Medulla oblongata (tissue), 1 donor: ENCODE data around the gene TNS3.
A peak's percentile ranks its signal among the peaks of the same experiment; 100 is the strongest.
"Not testable (repeated sequence)": the region's sequence is repeated elsewhere in the genome, so short reads cannot be mapped to it uniquely, and the experiment has no call there.

ENCODE experiments used
- DNase-seq: peaks from one replicate; pipeline ENCODE4 v3.0.0-alpha.2; 2015; ENCODE audit errors: extremely low spot score

The TNS3 gene

GRCh38 chr7:47603514-47604255, 21.8 kb upstream of the TNS3 start:
- DNase-seq, result not testable (repeated sequence)

DNA sequence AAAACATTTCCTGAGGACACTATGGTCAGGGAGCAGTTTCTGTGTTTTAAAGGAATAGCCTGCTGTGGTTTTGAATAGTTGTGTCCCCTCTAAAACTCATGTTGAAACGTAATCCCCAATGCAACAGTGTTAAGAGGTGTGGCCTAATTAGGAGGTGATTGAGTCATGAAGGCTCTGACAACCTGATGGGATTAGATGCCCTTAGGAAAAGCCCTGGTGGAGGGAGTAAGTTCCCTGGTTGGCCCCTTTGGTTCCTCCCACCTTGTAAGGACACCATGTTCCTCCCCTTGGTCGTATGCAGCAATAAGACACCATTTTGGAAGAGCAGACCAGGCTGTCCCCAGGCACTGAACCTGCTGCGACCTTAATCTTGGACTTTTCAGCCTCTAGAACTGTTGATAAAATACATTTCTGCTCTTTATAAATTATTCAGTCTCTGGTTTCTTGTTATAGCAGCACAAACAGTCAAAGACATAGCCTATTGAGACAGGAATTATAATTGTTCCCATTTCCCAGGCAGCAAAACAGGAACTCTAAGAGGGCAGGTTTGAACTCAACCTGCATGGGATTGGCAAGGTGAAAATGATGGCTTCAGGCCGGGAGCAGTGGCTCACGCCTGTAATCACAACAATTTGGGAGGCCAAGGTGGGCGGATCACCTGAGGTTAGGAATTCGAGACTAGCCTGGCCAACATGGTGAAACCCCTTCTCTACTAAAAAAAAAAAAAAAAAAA, 20.5 kb upstream of the TNS3 start:
- DNase-seq, result no peak

DNA sequence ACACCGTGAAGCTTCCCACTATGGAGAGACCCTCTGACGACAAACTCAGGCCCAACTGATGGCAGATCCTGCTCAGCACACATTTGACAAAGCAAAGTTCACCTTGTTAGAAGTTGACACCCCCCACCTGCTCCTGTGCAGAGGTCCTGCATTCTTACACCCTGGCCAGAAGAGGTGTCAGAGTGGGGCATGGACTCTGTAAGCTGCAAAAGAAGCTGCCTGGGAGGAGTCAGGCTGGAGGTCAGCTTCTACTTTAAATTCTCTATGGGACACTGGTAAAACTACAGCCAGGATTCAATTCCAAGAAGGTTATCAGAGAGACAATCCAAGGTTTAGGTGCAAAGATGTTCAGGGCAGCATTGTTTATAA, 20.0 kb upstream of the TNS3 start:
- DNase-seq, result no peak

- DNase-seq, result no peak
These were observed 19.4 kb upstream of the TNS3 start for GRCh38 chr7:47601119-47601880.

- no peak for DNase-seq
These were observed 18.5 kb upstream of the TNS3 start for GRCh38 chr7:47600199-47601118.

DNA sequence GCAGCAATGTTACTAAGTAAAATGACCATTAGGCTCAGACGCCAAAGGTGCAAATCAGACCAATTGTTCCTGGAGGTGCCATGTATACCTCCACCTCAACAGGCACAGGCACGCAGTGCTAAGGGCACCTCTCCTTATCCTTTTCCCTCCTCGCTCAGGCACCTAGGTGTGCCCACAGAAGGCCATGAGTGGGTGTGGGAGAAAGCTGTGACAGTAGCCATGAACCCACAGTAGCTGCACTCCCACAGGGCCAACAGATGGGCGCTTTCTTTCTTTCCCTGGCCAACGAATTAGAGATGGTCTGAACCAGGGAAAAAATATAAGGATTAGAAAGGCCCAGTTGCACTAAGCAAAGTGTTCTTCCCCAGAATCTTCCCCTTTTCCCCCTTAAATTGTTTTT, 15.5 kb upstream of the TNS3 start:
- DNase-seq, result no peak

DNA sequence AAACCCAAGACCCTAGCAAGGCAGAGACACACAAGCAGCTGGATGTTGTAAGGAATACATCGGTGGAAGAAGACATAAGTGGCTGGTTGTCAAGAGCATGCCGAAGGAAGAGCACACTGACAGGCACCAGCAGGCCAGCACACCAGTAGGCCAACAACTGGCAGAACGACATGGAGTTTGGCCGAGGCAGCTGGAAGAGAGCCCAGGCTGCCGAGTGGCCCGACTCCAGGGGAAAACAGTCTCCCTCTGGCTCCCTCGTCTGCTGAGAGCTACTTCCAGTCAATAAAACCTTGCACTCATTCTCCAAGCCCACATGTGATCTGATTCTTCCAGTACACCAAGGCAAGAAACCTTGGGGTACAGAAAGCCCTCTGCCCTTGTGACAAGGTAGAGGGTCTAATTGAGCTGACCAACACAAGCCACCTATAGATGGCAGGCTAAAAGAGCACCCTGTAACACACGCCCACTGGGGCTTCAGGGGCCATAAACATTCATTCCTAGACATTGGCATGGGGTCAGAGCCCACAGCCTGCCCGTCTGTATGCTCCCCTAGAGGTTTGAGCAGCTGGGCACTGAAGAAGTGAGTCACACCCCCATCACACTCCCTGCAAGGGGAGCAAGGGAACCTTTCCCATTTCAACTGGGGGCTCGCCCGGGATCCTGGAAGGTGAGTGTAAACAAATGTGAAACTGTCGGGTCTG, 14.7 kb upstream of the TNS3 start:
- DNase-seq, result peak; percentile 66

DNA sequence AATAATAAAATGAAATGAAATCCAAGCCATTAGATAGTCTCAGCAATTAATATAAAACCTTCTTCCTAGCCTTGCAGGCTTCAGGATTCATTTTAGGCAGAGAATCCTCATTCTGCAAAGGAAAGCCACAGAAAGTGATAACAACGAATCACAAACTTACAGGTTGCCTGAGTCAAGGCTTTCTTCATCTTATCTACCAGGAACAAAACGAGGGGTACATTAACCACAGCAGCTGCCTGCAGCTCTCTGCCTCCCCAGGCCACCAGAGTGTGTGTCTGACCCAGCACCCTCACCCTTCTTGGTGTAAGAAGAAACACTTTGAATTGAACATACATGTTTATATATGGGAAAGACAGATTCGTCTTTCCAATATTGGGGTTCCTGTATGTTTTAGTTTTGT, 12.5 kb upstream of the TNS3 start:
- no peak for DNase-seq

DNA sequence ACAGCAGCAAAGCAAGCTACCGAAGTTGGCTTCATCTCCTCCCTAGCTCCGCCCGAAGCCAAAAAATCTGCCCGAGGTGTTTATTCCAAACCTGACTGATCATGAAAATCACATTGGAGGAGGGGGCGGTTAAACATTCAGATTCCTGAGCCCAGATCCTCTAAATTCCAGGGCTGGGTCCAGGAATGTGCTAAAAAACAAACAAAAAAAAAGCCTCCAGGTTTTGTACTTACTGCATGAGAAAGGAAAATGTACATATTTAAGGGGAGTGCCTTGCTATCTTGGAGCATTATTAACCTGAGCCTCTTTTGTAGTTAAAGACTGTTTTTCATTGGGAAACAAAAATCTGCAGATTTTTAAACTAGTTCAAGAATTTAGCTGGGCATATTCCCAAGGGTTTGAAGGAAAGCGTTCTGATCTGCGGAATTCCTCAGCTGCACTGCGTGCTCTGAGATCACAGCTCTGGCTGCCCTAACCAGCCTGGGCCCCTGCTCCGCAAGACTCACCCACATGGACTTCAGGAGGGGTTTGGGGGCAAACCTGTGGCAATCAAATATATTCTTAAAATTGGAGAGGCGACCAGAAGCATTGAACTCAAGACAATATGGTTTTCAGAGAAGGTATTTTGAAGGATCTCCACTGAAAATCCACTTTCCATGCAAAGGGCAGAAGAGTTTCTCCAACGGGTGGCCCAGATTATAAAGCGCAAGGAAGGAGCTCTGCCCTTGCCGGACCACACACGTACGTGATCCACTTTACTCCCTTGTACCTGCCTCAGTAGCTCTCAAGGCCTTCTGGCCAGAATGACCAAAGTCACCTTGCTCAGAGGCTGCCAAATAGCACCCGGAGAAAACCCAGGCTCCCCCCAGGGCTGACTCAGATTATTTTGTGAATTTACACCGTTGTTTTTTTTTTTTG, 10.0 kb upstream of the TNS3 start:
- DNase-seq, result no peak

GRCh38 chr7:47591089-47591654, 9.3 kb upstream of the TNS3 start:
- DNase-seq, result no peak

GRCh38 chr7:47590215-47590614, 8.3 kb upstream of the TNS3 start:
- DNase-seq, result not testable (repeated sequence)

DNA sequence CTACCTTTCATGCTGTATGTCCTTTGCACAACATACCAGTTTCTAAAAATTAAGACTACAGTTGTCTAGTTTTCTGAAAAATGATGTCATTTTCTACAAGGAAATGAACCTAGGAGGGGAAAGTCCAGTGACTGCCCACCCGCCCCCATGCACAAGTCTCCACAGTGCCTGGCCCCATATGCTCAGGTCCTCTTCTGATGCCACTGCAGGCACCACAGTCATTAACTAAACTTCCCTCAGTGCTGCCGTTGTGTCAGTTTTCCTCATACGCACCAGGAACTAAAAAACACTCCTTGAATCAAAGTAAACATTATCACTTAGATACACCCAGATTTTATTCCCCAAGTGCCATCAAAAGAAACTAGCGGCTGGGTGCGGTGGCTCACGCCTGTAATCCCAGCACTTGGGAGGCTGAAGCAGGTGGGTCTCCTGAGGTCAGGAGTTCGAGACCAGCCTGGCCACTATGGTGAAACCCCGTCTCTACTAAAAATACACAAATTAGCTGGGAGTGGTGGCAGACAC, 6.9 kb upstream of the TNS3 start:
- DNase-seq, result no peak

DNA sequence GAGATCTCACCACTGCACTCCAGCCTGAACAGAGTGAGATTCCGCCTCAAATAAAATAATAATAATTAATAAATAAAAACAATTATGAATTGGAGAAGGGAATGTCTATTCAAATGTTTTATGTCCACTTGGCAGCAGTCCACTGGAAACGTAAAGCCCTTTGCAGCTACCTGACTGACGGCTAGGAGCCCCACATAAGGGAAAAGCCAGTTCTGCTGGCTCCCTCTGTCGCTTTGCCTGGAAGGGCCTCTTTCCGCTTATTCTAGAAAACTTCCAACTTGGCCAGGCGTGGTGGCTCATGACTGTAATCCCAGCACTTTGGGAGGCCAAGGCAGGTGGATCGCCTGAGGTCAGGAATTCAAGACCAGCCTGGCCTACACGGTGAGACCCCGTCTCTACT, 6.1 kb upstream of the TNS3 start:
- no peak for DNase-seq

- no peak for DNase-seq
These were observed 5.4 kb upstream of the TNS3 start for GRCh38 chr7:47587351-47587750.

DNA sequence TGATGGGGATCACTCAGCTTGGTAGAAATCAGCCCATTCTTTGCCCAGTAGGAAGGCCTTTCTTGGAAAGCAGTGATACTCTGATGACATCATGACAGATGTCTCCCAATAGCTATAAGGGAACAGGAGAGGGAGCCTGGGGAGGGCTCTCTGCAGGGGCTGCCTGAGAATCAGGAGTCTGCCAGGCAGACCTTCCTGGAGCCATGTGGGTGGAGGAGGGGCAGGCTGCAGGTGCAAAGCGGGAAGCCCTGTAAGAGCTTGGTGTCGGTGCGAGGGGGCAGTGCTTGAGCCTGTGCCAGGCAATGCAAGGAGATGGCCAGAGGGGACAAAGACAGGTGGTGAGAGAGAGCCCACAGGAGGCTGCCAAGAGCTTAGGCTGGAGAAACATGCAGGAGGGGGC, 5.0 kb upstream of the TNS3 start:
- DNase-seq, result no peak

- DNase-seq, result not testable (repeated sequence)
These were observed 4.3 kb upstream of the TNS3 start for GRCh38 chr7:47586161-47586670.

GRCh38 chr7:47584536-47584895, 2.6 kb upstream of the TNS3 start:
- no peak for DNase-seq

GRCh38 chr7:47583739-47584535, 2.0 kb upstream of the TNS3 start:
- DNase-seq, result no peak
